ENCODE measurements around the gene FIZ1. TPM values are rescaled to one million over a fixed set of nuclear protein-coding genes. Genes with fewer than 3 reads are reported as not detected.
"Not testable (repeated sequence)": the region's sequence is repeated elsewhere in the genome, so short reads cannot be mapped to it uniquely, and the experiment has no call there.

Gene FIZ1
- total RNA-seq, 1 donor: 8.6 TPM

DNA sequence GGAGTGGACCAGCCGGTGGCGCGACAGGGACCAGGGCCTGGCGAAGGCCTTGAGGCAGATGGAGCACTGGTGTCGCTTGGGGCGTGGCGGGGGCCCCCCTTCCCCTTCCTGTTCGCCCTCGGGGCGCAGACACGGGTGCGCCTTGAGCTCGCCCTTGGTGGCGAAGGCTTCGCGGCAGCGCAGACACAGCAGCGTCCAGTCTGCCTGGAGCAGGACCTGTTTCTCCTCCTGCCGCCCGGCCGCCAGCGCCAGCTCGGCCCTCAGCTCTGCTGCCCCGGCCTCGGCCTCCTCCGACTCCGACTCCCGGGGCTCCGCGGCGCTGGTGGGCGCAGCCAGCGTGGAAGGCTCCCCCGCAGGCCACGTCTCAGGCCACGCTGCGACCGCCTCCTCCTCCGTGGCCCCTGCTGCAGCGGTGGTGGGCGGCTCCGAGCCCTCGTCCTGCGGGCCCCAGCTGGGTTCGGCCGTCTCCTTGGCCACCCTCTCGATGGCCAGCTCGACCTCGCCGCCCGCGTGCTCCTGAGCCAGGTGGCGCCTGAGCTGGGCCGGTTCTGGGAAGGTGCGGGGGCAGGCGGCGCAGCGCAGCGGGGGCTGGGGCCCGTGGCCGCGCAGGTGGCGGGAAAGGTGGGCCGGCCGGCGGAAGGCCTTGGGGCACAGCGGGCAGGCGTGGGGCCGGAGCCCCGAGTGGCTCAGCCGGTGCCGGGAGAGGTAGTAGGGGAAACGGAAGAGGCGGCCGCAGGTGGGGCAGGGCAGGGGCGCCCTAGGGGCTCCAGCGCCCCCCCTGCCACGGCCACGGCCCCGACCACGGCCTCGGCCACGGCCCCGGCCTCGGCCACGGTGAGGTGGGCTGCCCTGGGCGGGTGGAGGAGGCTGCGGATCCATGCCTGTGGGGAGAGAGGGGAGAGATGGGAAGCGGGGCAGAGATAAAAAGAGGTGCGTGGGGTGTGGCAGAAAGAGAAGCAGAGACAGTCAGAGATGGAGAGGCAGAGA lies 20.3 kb downstream of the FIZ1 start:
- DNase-seq (ENCODE audit: low read depth in 2 of 3, low spot score in 2 of 3): no peak

DNA sequence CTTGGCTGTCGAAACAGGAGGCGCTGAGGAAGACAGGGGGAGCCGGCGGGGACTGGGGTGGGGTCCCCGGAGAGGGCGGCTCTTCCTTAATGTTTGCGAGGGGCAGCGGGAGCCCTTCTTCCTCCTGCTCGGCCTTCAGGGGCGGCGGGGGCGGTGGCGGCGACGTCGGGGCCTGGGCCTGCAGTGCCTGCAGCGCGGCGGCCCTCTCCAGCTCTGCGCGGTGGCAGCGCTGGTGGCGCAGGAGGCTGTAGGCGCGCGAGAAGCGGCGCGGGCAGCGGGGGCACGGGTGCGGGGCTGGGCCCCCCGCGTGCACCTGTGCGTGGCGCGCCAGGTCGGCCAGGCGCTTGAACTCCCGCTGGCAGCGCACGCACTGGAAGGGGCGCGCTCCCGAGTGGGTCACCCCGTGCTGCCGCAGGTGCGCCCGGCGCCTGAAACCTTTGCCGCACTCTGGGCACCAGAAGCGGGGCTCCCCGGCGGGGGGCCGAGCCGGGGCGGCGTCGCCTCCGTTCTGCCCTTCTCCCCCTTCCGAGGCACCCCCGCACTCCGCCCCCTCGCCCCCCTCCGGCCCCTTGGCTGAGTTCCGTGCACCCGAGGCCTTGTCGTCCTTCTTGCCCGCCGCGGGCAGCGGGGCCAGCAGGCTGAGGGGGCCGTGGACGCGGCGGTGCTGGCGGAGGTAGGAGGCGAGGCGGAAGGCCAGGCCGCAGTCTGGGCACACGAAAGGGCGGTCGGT lies 21.1 kb downstream of the FIZ1 start:
- DNase-seq (ENCODE audit: low read depth in 2 of 3, low spot score in 2 of 3): no peak

DNA sequence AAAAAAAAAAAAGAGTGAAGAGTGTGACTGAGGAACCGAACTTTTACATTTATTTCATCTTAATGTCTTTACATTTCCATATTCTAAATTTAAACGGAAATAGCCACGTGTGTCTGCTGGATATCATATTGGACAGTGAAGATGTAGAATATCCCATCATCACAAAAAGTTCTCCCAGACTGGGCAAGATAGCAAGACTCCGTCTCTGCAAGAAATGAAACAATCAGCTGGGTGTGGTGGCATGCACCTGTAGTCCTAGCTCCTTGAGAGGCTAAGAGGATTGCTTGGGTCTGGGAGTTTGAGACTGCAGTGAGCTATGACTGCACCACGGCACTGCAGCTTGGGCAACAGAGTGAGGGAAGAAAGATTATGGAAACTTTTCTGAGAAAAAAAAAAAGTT lies 22.6 kb downstream of the FIZ1 start:
- no peak for DNase-seq (ENCODE audit: low read depth in 2 of 3, low spot score in 2 of 3)

DNA sequence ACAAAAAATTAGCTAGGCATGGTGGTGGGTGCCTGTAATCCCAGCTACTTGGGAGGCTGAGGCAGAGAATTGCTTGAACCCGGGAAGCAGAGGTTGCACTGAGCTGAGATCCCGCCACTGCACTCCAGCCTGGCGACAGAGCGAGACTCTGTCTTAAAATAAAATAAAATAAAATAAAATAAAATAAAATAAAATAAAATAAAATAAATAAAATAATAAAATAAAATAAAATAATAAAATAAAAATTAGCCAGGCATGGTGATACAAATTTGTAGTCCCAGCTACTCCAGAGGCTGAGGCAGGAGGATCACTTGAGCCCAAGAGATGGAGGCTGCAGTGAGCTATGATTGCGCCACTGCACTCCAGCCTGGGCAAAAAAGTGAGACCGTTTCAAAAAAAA lies 25.4 kb downstream of the FIZ1 start:
- DNase-seq (ENCODE audit: low read depth in 2 of 3, low spot score in 2 of 3): not testable (repeated sequence)

DNA sequence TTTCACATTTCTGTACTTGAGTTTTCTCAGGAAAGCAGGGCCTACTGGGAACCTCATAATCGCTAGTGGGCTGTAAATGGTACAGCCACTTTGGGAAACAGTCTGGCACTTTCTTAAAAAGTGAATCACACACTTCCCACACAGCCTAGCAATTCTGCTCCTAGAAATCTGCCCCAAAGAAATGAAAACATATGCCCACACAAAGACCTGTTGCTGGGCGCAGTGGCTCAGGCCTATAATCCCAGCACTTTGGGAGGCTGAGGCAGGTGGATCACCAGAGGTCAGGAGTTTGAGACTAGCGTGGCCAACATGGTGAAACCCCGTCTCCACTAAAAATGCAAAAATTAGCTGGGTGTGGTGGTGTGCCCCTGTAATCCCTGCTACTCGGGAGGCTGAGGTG lies 29.8 kb downstream of the FIZ1 start:
- not testable (repeated sequence) for DNase-seq (ENCODE audit: low read depth in 2 of 3, low spot score in 2 of 3)

DNA sequence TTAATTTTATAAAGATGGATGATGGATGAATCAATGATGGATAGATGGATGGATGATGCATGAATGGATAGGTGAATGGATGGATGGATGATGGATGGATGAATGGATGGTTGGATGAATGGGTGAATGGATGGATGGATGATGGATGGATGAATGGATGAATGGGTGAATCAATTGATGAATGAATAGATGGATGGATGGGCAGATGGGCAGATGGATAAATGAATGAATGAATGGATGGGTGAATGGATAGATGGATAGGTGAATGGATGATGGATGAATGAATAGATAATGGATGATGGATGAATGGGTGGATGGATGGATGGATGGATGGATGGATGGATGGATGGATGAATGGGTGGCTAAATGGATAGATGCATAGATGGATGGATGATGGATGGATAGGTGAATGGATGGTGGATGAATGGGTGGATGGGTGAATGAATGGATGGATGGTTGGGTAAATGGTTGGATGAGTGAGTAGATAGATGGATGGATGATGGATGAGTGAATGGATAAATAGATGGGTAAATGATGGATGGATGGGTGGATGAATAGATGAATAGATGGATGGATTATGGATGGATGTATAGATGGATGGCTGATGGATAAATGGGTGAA lies 31.5 kb downstream of the FIZ1 start:
- DNase-seq (ENCODE audit: low read depth in 2 of 3, low spot score in 2 of 3): no peak

DNA sequence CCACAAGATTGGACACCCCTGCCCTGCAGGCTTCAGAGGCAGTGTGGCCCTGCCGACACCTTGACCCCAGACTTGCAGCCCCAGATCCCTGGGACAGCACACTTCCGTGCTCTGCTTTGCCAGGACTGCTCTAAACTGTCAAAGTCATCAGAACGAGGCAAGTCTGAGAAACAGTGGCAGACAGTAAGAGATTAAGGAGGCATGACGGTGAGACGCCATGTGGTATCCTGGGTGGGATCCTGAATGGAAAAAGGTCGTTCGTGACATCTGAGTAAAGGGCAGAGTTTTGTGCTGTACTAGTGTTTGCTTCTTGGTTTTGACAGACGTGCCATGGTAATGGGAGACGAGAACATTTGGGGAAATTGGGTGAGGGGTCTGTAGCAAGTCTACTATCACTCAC lies 32.5 kb downstream of the FIZ1 start:
- DNase-seq (ENCODE audit: low read depth in 2 of 3, low spot score in 2 of 3): no peak

DNA sequence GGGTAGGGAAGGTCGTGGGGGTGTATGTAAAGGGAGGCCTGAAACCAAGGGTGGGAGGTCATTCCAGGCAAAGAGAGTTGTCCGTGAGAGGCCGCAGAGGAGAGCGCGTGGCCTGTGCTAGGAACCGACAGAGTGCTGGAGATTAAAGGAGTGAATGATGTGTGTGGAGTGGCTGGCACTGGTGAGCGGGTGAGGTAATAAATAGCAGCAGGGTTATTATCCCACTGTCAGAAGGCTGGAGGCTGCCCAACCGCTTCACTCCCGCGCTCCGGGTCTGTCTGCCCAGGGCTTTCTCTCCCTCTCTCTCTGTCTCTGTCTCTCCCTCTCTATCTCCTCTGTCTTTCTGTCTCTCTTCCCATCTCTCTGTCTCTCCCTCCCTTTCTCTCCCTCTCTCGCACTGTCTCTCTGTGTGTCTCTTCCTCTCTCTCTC lies 36.0 kb downstream of the FIZ1 start:
- no peak for DNase-seq (ENCODE audit: low read depth in 2 of 3, low spot score in 2 of 3)

DNA sequence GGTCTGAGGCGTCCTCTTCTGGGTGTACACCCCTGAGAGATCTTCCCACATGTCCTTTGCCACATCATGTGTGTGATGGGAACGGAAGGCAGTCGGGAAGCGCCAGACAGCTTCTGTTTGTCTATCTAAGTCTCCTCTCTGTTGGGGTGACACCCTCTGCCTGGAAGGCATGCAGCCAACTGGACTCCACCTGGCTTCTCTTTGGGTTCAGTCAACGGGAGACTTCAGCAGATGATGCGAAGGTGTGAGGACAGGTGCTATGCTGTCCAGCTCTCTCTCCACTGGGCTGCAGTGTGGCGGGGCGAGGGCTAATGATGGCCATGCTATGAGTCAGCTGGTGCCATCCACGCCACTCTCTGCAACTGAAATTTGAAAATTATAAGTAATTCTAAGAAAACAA lies 39.6 kb downstream of the FIZ1 start:
- no peak for DNase-seq (ENCODE audit: low read depth in 2 of 3, low spot score in 2 of 3)

DNA sequence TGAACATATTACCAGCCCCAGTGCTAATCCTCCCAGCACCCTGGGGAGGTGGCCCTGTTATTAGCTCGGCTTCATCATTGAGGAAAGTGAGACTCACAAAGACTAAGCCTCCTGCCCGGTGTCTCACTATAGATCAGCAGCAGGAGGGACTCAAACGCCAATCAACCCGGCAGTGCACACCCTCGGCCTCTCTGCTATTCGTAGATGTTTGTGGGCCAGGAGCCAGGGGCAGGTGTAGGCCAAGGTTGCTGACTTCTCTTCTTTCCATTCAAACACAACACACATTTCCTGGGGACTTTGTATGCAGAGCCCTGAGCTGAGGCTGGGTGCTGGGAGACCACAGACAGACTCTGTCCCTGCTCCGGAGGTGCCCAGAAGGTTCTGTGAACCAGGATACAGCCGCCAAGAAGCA lies 44.6 kb downstream of the FIZ1 start:
- DNase-seq (ENCODE audit: low read depth in 2 of 3, low spot score in 2 of 3): no peak

DNA sequence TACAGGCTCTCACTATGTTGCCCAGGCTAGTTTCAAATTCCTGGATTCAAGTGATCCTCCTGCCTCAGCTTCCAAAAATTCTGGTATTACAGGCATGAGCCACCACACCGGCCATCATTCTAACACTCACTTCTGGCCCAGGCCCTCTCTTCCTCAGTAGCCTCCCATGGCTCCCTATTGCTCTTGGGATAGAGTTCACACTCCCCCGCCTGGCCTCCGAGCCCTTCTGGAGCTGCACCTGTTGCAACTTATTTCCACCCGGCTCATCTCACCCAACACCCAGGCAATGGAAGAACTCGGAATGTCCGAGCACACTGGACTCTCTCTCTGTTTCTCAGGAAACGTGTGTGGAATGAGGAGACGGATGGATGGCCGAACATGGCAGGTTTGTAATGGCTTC lies 45.0 kb downstream of the FIZ1 start:
- no peak for DNase-seq (ENCODE audit: low read depth in 2 of 3, low spot score in 2 of 3)

DNA sequence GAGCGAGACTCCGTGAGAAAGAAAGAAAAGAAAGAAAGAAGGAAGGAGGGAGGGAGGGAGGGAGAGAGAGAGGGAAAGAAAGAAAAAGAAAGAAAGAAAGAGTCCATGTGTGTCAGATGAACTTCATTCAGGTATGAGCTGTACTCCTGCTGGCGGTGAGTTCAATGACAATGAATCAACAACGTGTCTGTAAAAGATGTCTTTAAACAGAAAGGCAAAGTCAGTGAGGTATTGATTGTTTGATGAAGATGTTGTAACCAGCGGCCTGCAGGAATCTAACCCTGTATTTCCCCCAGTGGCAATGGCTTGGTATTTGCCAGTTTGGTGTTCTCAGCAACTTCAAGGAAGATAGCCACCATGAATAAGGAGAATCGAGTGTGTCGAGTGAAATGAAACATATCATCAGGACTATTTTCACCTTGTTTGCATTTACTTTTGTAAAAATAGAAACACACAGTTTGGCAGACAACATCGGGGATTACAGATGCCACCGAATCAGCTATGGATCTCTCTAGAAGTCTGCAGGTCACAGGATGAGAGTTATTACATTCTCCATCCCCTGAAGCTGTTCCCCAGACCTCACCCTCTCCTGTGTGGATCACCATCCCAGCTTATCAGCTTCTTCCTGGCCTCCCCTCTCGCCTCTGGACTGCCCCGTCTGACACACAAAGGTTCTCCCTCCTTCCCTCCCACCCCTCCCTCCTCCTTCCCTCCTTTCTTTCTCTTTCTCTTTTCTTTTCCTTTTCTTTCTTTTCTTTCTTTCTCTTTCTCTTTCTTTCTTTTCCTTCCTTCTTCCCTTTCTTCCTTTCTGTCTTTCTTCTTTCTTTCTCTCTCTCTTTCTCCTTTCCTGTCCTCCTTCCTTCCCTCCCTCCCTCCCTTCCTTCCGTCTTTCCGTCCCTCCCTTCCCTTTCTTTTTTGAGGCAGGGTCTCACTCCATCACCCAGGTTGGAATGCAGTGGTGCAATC lies 45.8 kb downstream of the FIZ1 start:
- DNase-seq (ENCODE audit: low read depth in 2 of 3, low spot score in 2 of 3): no peak

DNA sequence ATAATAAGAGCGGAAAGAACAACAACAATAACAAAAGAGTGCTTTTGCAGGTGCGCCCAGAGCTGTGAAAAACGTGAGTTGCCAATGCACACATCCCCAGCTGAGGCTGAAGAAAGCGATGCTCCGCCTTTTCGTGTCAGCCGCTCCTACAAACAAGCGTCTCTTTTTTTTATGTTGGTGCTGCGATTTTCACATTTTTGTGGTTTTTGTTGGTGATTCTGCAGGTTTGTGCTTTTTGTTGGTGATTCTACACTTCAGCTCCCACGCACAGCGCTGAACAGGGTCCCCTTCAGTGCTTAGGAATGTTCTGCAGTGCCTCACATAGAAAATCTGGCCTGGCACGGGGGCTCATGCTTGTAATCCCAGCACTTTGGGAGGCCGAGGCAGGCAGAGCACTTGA lies 46.7 kb downstream of the FIZ1 start:
- no peak for DNase-seq (ENCODE audit: low read depth in 2 of 3, low spot score in 2 of 3)

DNA sequence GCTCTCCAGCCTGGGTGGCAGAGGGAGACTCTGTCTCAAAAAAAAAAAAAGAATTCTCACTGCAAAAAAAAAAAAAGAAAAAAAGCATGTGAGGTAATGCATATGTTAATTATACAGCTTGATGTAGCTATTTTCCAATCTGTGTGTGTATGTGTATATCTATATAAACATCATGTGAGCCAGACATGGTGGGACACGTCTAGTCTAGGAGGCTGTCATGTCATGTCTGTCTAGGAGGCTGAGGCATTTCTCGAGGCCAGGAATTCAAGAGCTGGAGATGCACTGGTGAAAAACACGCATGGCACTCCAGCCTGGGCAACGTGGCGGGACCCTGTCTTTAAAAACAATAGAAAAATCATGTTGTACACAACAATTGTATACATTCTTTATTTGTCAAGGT lies 47.1 kb downstream of the FIZ1 start:
- DNase-seq (ENCODE audit: low read depth in 2 of 3, low spot score in 2 of 3): no peak

DNA sequence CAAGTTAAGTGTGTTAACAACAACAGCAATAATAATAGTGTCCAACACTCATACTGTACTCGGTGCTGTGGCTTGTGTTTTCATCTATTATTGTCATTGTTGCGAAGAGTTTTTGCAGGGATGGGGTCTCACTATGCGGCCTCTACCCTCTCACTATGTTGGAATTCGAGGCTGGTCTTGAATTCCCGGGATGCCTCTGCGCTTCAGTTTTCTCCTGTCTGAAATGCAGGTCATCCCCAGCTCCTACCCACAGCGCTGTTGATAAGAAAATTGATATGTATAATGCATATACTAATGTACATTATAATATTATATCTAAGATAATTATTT lies 49.0 kb downstream of the FIZ1 start:
- no peak for DNase-seq (ENCODE audit: low read depth in 2 of 3, low spot score in 2 of 3)

DNA sequence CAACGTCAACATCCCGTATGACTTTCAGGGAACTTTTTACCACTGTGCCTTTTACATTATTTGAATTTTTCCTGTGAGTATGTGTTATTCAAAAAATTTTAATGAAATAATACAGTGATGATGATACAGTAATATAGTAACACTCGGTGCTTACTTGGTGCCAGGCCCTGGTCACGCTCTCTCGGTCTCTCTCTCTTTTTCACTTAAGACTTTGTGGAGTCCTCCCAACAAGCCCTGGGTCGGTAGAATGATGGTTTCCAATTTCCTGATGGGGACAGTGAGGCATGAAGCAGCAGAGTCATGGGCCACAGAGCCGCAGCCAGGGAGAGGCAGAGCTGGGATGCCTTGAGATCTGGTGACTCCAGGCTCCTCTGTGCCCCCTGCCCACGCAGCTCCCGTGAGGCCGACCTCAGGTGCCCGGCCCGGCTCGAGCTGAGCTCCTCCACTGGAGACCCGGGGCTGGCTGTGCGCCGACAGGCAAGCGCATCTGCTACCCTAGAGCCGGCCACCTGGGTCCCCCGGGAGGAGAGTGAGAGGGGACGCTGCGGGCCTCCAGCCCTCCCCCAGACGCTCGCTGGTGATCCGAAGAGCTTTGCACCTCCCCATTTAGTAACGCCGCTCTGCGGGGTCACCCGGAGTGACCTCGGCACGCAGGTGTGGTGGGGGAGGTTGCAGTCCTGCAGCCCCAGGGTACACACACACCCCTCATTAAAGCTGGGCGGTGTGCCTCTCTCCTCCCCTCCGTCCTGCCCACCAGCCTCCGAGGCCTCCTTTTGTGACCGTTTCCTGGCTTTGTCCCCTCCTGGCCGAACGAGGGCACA lies 49.6 kb downstream of the FIZ1 start:
- DNase-seq (ENCODE audit: low read depth in 2 of 3, low spot score in 2 of 3): no peak

DNA sequence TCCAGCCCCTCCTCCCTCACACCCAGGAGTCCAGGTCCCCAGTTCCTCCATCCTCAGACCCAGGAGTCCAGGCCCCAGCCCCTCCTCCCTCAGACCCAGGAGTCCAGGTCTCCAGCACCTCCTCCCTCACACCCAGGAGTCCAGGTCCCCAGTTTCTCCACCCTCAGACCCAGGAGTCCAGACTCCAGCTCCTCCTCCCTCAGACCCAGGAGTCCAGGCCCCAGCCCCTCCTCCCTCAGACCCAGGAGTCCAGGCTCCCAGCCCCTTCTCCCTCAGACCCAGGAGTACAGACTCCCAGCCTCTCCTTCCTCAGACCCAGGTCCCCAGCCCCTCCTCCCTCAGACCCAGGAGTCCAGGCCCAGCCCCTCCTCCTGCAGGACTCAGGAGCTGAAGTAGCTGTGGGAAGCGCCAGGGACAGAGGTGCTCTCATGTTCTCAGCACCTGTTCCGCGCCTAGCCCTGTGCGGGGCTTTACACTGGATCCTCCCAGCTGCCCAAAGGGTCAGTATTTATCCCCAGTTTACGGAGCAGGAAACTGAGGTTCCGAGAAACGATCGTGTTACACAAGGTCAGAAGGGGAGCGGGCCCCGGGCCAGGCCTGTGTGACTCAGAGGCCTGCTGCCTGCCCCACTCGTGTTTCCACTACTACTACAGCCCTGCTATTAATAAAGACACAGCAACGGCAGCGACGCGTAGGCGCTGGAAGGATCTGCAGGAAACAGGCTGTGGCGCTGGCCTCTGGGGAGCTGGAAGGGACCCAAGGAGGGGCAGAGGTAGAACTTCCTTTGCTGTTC lies 52.3 kb downstream of the FIZ1 start:
- peak in 2 of 3 donors; percentile 84 to 91 for DNase-seq (ENCODE audit: low read depth in 2 of 3, low spot score in 2 of 3)

DNA sequence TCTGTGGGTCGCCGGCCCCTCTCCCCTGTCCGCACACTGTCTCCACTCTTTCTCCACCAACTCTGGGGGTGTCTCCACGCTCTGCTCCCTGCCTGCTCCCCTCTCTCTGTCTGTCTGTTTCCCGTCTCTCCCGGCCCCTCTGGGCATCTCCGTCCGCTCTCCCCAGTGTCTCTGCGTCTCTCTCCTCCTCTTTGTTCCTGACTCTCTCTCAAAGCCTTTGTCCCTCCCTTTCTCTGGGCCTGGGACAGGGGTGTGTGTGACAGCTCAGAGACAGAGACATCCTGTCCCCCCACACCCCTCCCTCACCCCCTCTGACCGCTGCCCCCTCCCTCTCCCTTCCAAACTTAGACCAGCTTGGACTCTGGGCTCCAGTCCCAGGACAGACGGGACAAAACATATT lies 53.3 kb downstream of the FIZ1 start:
- DNase-seq (ENCODE audit: low read depth in 2 of 3, low spot score in 2 of 3): no peak

DNA sequence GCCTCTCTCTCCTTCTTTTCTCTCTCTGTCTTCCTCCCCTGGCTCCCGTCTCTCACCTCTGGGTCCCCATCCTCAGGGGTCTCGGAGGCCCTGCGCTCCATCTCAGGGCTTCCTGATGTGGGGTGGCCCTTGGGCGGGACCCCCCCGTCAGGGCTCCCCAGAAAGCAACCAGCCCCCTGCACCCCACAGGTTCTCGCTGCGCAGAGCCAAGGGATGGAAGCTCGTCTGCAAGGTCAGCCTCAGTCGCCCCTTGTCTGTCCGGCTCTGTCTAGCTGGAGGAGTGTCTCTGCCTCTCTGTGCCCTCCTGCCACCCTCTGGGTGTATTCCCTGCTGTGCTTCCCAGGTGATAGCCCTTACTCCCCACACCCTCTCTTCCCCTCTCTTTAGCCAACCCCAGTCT lies 53.9 kb downstream of the FIZ1 start, which contains the start of gene SBK3:
SBK3 (minus strand) TSS at position 101 of the 400 bp plus-strand sequence; CDS start at position 101, 0 bp downstream.
- DNase-seq (ENCODE audit: low read depth in 2 of 3, low spot score in 2 of 3): no peak
